Activated naive CD8-positive, alpha-beta T cell (primary cell): ENCODE data around the gene FSTL4.

Experiments used
- H3K27ac Mint-ChIP-seq: one replicate; pipeline ENCODE4 v1.8.0; 2021; ENCODE audit warnings: mixed read lengths
- H3K27me3 Mint-ChIP-seq: one replicate; pipeline ENCODE4 v1.8.0; 2021; ENCODE audit warnings: mixed read lengths
- H3K36me3 Mint-ChIP-seq: one replicate; pipeline ENCODE4 v1.8.0; 2021; ENCODE audit warnings: mixed read lengths
- H3K4me1 Mint-ChIP-seq: one replicate; pipeline ENCODE4 v1.8.0; 2021; ENCODE audit warnings: low read depth, mixed read lengths
- H3K4me3 Mint-ChIP-seq: one replicate; pipeline ENCODE4 v1.8.0; 2021; ENCODE audit warnings: mild to moderate bottlenecking, mixed read lengths
- H3K9me3 Mint-ChIP-seq: one replicate; pipeline ENCODE4 v1.8.0; 2021; ENCODE audit warnings: low read depth, mixed read lengths

The FSTL4 gene

DNA sequence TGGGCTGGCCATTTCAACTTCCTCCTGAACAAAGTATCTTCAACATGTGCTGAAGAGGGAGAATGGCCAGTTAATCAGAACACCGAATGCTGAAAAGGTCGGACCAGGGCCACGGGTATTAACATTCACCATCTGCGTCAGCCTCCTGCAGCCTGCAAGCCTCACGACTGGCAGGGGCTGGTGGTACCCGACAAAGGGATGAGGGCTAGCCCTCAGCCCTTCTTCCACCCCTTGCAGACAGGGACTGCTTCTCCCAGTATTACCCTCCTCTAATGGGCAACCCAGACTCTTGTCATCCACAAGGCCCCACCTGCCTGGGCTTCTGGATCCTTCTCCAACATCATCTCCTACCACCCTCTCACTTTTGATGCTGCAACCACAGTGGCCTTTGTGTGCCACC lies 246.6 kb downstream of the FSTL4 start:
- H3K4me3 Mint-ChIP-seq: no peak overlapping the region
- peaks cover 2% of the 10 kb centered on the region for H3K27me3 Mint-ChIP-seq
- no peaks in the 10 kb centered on the region for H3K9me3 Mint-ChIP-seq
- H3K27ac Mint-ChIP-seq: no peak overlapping the region
- no peaks in the 10 kb centered on the region for H3K36me3 Mint-ChIP-seq
- no peaks in the 10 kb centered on the region for H3K4me1 Mint-ChIP-seq

GRCh38 chr5:133364936-133365707 lies 247.2 kb downstream of the FSTL4 start:
- Mint-ChIP-seq H3K27ac (no peak overlapping the region), H3K9me3 (no peaks in the 10 kb centered on the region), H3K27me3 (peaks cover 2% of the 10 kb centered on the region), H3K36me3 (no peaks in the 10 kb centered on the region), H3K4me3 (no peak overlapping the region), H3K4me1 (no peaks in the 10 kb centered on the region)

- no peaks in the 10 kb centered on the region for H3K36me3 Mint-ChIP-seq
- peaks cover 2% of the 10 kb centered on the region for H3K27me3 Mint-ChIP-seq
- H3K4me1 Mint-ChIP-seq: no peaks in the 10 kb centered on the region
- H3K9me3 Mint-ChIP-seq: no peaks in the 10 kb centered on the region
- no peak overlapping the region for H3K27ac Mint-ChIP-seq
- no peak overlapping the region for H3K4me3 Mint-ChIP-seq
These were observed 248.3 kb downstream of the FSTL4 start for GRCh38 chr5:133363807-133364587.

DNA sequence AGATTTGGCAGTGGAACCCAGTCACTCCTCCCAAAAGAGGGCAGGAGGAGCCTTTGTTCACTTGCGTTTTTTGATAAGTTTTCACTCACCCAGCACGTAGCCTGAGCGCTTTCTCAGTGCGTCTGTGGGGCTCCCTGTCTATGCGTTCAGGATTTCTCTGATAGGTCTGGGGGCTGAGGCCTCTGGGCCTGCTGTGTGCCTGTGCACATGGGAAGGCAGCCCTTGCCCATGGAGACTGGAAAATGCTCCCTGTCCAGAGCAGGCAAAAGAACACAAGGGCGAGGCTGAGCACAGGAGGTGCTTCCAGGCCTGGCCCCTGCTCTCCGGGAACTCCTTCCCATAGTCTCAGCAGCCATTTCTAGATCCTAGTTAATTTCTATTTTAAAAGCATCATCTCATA lies 249.9 kb downstream of the FSTL4 start:
- H3K4me3 Mint-ChIP-seq: no peak overlapping the region
- no peaks in the 10 kb centered on the region for H3K4me1 Mint-ChIP-seq
- no peak overlapping the region for H3K27ac Mint-ChIP-seq
- no peaks in the 10 kb centered on the region for H3K36me3 Mint-ChIP-seq
- peaks cover 2% of the 10 kb centered on the region for H3K27me3 Mint-ChIP-seq
- H3K9me3 Mint-ChIP-seq: no peaks in the 10 kb centered on the region

GRCh38 chr5:133361922-133362321 lies 250.4 kb downstream of the FSTL4 start:
- H3K36me3 Mint-ChIP-seq: no peaks in the 10 kb centered on the region
- H3K9me3 Mint-ChIP-seq: no peaks in the 10 kb centered on the region
- no peak overlapping the region for H3K4me3 Mint-ChIP-seq
- H3K27ac Mint-ChIP-seq: no peak overlapping the region
- no peaks in the 10 kb centered on the region for H3K4me1 Mint-ChIP-seq
- peaks cover 2% of the 10 kb centered on the region for H3K27me3 Mint-ChIP-seq

GRCh38 chr5:133360693-133361472 lies 251.5 kb downstream of the FSTL4 start:
- H3K4me1 Mint-ChIP-seq: no peaks in the 10 kb centered on the region
- no peaks in the 10 kb centered on the region for H3K36me3 Mint-ChIP-seq
- no peaks in the 10 kb centered on the region for H3K9me3 Mint-ChIP-seq
- peaks cover 2% of the 10 kb centered on the region for H3K27me3 Mint-ChIP-seq
- H3K27ac Mint-ChIP-seq: no peak overlapping the region
- H3K4me3 Mint-ChIP-seq: no peak overlapping the region

DNA sequence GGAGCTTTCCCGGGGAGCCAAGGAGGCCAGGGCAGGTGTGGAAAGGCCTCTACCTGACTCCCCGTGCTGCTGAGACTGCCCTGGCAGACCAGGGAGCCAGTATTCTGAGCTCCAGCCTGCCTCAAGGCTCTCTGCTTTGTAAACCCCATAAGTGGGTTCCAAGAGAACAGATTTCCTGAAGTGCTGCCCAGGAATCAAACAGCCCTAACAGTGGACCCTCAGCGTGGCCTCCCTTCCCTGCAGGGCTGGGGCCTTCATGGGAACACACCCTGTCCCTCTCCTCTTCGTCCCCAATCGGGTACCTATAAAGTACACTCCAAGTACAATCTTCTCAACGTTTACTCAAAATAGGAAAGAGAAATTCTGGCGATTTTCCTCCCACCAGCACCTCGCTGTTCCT lies 252.5 kb downstream of the FSTL4 start:
- no peaks in the 10 kb centered on the region for H3K36me3 Mint-ChIP-seq
- peaks cover 2% of the 10 kb centered on the region for H3K27me3 Mint-ChIP-seq
- no peaks in the 10 kb centered on the region for H3K4me1 Mint-ChIP-seq
- no peak overlapping the region for H3K27ac Mint-ChIP-seq
- no peak overlapping the region for H3K4me3 Mint-ChIP-seq
- no peaks in the 10 kb centered on the region for H3K9me3 Mint-ChIP-seq

GRCh38 chr5:133358271-133358670 lies 254.1 kb downstream of the FSTL4 start:
- Mint-ChIP-seq H3K4me3 (no peak overlapping the region), H3K27ac (no peak overlapping the region), H3K36me3 (no peaks in the 10 kb centered on the region), H3K4me1 (no peaks in the 10 kb centered on the region), H3K9me3 (no peaks in the 10 kb centered on the region), H3K27me3 (peaks cover 2% of the 10 kb centered on the region)

- H3K27ac Mint-ChIP-seq: no peak overlapping the region
- no peak overlapping the region for H3K4me3 Mint-ChIP-seq
- peaks cover 2% of the 10 kb centered on the region for H3K27me3 Mint-ChIP-seq
- no peaks in the 10 kb centered on the region for H3K36me3 Mint-ChIP-seq
- H3K9me3 Mint-ChIP-seq: no peaks in the 10 kb centered on the region
- no peaks in the 10 kb centered on the region for H3K4me1 Mint-ChIP-seq
These were observed 254.6 kb downstream of the FSTL4 start for GRCh38 chr5:133357758-133358157.

DNA sequence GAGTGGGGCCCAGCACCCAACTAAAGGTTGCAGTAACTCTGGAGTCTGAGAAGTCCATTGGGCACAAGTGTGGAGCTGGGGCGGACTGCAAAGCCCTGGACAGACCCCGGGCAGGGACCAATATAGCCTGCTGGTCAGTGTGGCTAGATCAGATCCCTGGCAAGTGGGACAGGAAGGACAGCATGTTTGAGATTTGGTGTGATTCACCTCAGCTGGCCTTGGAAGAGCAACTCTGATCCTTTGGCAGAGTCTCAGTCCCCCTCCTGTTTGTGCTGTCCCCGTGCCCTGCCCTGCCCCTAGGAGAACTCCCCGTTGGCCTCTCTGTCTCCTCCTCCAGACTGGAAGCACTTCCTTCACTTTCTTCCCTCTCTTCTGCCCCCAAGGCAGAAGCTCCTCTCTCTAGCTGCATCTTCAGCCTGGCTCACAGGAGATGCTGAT lies 255.3 kb downstream of the FSTL4 start:
- no peak overlapping the region for H3K4me3 Mint-ChIP-seq
- peaks cover 2% of the 10 kb centered on the region for H3K27me3 Mint-ChIP-seq
- no peaks in the 10 kb centered on the region for H3K36me3 Mint-ChIP-seq
- no peaks in the 10 kb centered on the region for H3K9me3 Mint-ChIP-seq
- H3K27ac Mint-ChIP-seq: no peak overlapping the region
- H3K4me1 Mint-ChIP-seq: no peaks in the 10 kb centered on the region

GRCh38 chr5:133356396-133356983 lies 255.9 kb downstream of the FSTL4 start:
- Mint-ChIP-seq H3K36me3 (no peaks in the 10 kb centered on the region), H3K27me3 (peaks cover 2% of the 10 kb centered on the region), H3K9me3 (no peaks in the 10 kb centered on the region), H3K27ac (no peak overlapping the region), H3K4me1 (no peaks in the 10 kb centered on the region), H3K4me3 (no peak overlapping the region)

GRCh38 chr5:133354323-133355185 lies 257.8 kb downstream of the FSTL4 start:
- H3K4me1 Mint-ChIP-seq: no peaks in the 10 kb centered on the region
- no peak overlapping the region for H3K4me3 Mint-ChIP-seq
- peaks cover 2% of the 10 kb centered on the region for H3K27me3 Mint-ChIP-seq
- H3K27ac Mint-ChIP-seq: no peak overlapping the region
- H3K36me3 Mint-ChIP-seq: no peaks in the 10 kb centered on the region
- no peaks in the 10 kb centered on the region for H3K9me3 Mint-ChIP-seq

DNA sequence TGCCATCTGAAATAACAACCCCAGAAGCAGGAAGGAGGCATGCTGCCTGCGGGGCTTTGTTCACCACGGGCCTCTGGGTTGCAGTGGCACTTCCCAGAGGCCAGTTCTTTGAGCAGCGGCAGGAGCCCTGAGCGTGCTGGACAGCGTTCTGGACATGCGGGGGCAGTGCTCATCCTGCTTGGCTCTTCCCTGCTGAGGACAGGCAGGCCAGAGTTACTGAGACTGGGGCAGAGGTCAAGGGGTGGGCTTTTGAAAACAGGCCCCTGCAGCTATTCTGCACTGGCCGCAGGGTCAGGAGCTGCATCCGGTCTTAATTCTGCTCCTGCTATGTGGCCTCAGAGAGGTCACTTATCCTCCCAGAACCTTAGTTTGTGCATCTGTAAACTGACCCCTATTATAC lies 258.6 kb downstream of the FSTL4 start:
- Mint-ChIP-seq H3K4me1 (no peaks in the 10 kb centered on the region), H3K27ac (no peak overlapping the region), H3K36me3 (no peaks in the 10 kb centered on the region), H3K27me3 (peaks cover 2% of the 10 kb centered on the region), H3K4me3 (no peak overlapping the region), H3K9me3 (no peaks in the 10 kb centered on the region)

DNA sequence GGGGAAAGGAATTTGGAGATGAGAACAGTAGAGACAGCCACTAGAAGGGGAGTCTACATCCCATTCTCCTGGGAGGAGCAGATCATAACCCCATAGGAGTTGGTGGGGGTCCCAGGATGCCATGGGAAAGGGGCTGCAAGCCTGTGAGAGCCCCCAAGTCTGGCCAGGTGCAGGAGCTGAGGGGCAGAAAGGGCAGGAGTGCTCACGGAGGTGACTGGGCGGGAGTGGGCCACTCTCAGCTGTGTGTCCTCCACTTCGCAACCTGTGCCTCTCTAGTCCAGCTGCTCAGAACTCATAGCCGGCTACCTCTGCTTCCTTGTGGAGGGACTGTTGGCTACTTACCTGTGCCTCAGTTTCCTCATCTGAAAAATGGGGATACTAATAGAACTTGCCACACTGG lies 263.9 kb downstream of the FSTL4 start:
- Mint-ChIP-seq H3K4me1 (no peaks in the 10 kb centered on the region), H3K27ac (no peak overlapping the region), H3K9me3 (no peaks in the 10 kb centered on the region), H3K27me3 (peaks cover 4% of the 10 kb centered on the region), H3K36me3 (no peaks in the 10 kb centered on the region), H3K4me3 (no peak overlapping the region)
